GM12892 (cell line): ENCODE measurements around the gene PSMC3.

ENCODE experiments used
- POLR2A ChIP-seq: IDR thresholded peaks from 2 replicates; pipeline ENCODE4 v1.6.1; 2011; ENCODE audit warnings: low read depth, low read length, control low read depth
- POLR2AphosphoS5 ChIP-seq: IDR thresholded peaks from 2 replicates; pipeline ENCODE4 v1.6.1; 2011; ENCODE audit warnings: low read depth, low read length, control low read depth
- TAF1 ChIP-seq: IDR thresholded peaks from 2 replicates; pipeline ENCODE4 v1.6.1; 2011; ENCODE audit warnings: low read depth, mild to moderate bottlenecking, control low read depth, low read length, borderline replicate concordance

- TF ChIP-seq POLR2A (no peak), POLR2AphosphoS5 (no peak), TAF1 (no peak)
Measured at GRCh38 chr11:47448566-47449427, 22.6 kb upstream of the PSMC3 start, which contains the start of gene RAPSN.
